DND-41 (cell line): Measurements from ENCODE around the gene GYG1.

Experiments
- ATAC-seq: fragments of 200-7000 bp; cut with Tn5 transposase; 3 replicates; pipeline ENCODE4 v1.9.1; 2021; ENCODE audit warnings: low read depth; ENCODE audit not compliant: insufficient read depth
- DNase-seq: peaks from one replicate; pipeline ENCODE4 v3.0.0-alpha.2; 2020
- H2AFZ ChIP-seq: 2 replicates; pipeline ENCODE4 v1.6.0; 2012; ENCODE audit warnings: low read depth, low read length
- H3K27ac ChIP-seq: 2 replicates; pipeline ENCODE4 v1.5.1; 2012; ENCODE audit warnings: low read length, inconsistent platforms
- H3K27me3 ChIP-seq: fragments of 200-600 bp; sonication (generic); 2 replicates; pipeline ENCODE4 v1.6.0; 2012; ENCODE audit warnings: low read length, mild to moderate bottlenecking, inconsistent platforms; ENCODE audit not compliant: insufficient read depth, poor library complexity
- H3K36me3 ChIP-seq: 2 replicates; pipeline ENCODE4 v1.5.1; 2012; ENCODE audit warnings: low read length, inconsistent platforms; ENCODE audit not compliant: insufficient read depth
- H3K4me1 ChIP-seq: 2 replicates; pipeline ENCODE4 v1.5.1; 2012; ENCODE audit warnings: mild to moderate bottlenecking, low read length; ENCODE audit not compliant: insufficient read depth
- H3K4me2 ChIP-seq: 2 replicates; pipeline ENCODE4 v1.6.0; 2012; ENCODE audit warnings: mild to moderate bottlenecking, moderate library complexity, low read length, inconsistent platforms; ENCODE audit not compliant: insufficient read depth
- H3K4me3 ChIP-seq, 2 experiments: fragments of 200-600 bp in 1 of 2; shearing (Covaris generic) in 1 of 2; 2 replicates each; pipeline ENCODE4 v1.5.1; 2012 to 2016; ENCODE audit warnings: inconsistent platforms in 2 of 2, low read length in 2 of 2, mild to moderate bottlenecking in 2 of 2, low read depth in 1 of 2, moderate library complexity in 1 of 2
- H3K79me2 ChIP-seq: 2 replicates; pipeline ENCODE4 v1.6.0; 2012; ENCODE audit warnings: low read length, inconsistent platforms; ENCODE audit not compliant: insufficient read depth
- H3K9ac ChIP-seq: 2 replicates; pipeline ENCODE4 v1.6.0; 2012; ENCODE audit warnings: low read depth, mild to moderate bottlenecking, inconsistent platforms, low read length, moderate library complexity
- H3K9me3 ChIP-seq: 2 replicates; pipeline ENCODE4 v1.5.1; 2012; ENCODE audit warnings: low read length, moderate library complexity, mild to moderate bottlenecking, inconsistent platforms; ENCODE audit not compliant: insufficient read depth, severe bottlenecking
- H4K20me1 ChIP-seq: 2 replicates; pipeline ENCODE4 v1.6.0; 2012; ENCODE audit warnings: low read length; ENCODE audit not compliant: insufficient read depth
- EZH2 ChIP-seq: IDR thresholded peaks from 3 replicates; pipeline ENCODE4 v1.6.1; 2012; ENCODE audit warnings: borderline replicate concordance, low read depth, mild to moderate bottlenecking, moderate library complexity, low read length, inconsistent platforms; ENCODE audit not compliant: severe bottlenecking
- TF ChIP-seq, protein P1 (sequence below): IDR thresholded peaks from 2 replicates; pipeline ENCODE4 v1.5.1; 2012; ENCODE audit warnings: borderline replicate concordance, low read length, moderate library complexity, mild to moderate bottlenecking; ENCODE audit not compliant: poor library complexity, severe bottlenecking; ENCODE audit errors: extremely low read depth

Gene GYG1

GRCh38 chr3:149042789-149043386, 51.5 kb downstream of the GYG1 start:
- Histone ChIP-seq H3K27ac (no peak overlapping the region), H3K79me2 (no peaks in the 10 kb centered on the region), H3K4me2 (no peak overlapping the region), H3K4me1 (no peaks in the 10 kb centered on the region), H4K20me1 (no peaks in the 10 kb centered on the region), H3K9me3 (no peaks in the 10 kb centered on the region), H3K9ac (no peak overlapping the region), H3K27me3 (no peaks in the 10 kb centered on the region), H3K36me3 (peaks cover 99% of the 10 kb centered on the region), H3K4me3 (no peak overlapping the region), H2AFZ (no peak overlapping the region)
- TF ChIP-seq, protein P1, sequence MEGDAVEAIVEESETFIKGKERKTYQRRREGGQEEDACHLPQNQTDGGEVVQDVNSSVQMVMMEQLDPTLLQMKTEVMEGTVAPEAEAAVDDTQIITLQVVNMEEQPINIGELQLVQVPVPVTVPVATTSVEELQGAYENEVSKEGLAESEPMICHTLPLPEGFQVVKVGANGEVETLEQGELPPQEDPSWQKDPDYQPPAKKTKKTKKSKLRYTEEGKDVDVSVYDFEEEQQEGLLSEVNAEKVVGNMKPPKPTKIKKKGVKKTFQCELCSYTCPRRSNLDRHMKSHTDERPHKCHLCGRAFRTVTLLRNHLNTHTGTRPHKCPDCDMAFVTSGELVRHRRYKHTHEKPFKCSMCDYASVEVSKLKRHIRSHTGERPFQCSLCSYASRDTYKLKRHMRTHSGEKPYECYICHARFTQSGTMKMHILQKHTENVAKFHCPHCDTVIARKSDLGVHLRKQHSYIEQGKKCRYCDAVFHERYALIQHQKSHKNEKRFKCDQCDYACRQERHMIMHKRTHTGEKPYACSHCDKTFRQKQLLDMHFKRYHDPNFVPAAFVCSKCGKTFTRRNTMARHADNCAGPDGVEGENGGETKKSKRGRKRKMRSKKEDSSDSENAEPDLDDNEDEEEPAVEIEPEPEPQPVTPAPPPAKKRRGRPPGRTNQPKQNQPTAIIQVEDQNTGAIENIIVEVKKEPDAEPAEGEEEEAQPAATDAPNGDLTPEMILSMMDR, result no peak
- no peak for TF ChIP-seq EZH2
- DNase-seq, result no peak
- ATAC-seq, result no peak

DNA sequence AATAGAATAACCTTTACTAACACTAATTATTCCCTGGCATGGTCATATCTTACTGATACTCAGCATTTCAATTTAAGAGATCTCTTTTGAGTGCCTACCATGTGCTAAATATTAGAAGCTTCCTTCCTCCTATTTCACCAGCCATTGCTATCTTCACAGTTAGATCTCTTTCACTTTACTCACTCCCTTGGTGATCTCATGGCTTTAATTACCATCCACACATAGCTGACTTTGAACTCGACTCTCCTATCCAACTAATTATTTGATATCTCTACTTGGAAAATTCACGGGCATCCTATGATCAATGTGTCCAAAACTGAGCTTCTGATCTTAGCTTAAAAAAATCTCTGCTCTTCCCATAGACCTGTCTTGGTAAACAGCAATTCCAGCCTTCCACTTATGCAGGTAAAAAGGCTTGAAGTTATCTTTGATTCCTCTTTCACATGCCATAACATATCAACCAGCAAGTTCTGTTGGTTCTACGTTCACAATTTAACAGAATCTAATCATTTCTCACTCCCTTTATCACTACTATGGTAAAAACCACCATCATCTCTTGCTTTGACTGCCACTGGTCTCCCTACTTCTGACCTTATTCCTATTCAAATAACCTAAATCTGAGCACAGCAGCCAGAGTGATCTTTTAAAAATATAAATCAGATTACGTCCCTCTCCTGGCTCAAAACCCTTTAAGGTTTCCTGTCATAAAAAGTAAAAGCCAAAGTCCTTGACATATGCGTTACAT, 53.2 kb downstream of the GYG1 start:
- no peak overlapping the region for H2AFZ ChIP-seq
- no peaks in the 10 kb centered on the region for H3K27me3 ChIP-seq
- H3K36me3 ChIP-seq, result peaks cover 97% of the 10 kb centered on the region
- H3K9me3 ChIP-seq, result no peaks in the 10 kb centered on the region
- ATAC-seq, result no peak
- H3K4me1 ChIP-seq, result no peaks in the 10 kb centered on the region
- no peaks in the 10 kb centered on the region for H4K20me1 ChIP-seq
- H3K27ac ChIP-seq, result no peak overlapping the region
- TF ChIP-seq, protein P1, result no peak
- no peak for TF ChIP-seq EZH2
- H3K4me2 ChIP-seq, result no peak overlapping the region
- H3K9ac ChIP-seq, result no peak overlapping the region
- no peak for DNase-seq
- no peak overlapping the region for H3K4me3 ChIP-seq
- H3K79me2 ChIP-seq, result no peaks in the 10 kb centered on the region

GRCh38 chr3:149055575-149055974, 64.2 kb downstream of the GYG1 start:
- H3K79me2 ChIP-seq, result no peaks in the 10 kb centered on the region
- no peaks in the 10 kb centered on the region for H3K9me3 ChIP-seq
- DNase-seq, result no peak
- H3K9ac ChIP-seq, result no peak overlapping the region
- H3K27ac ChIP-seq, result no peak overlapping the region
- H4K20me1 ChIP-seq, result no peaks in the 10 kb centered on the region
- no peaks in the 10 kb centered on the region for H3K27me3 ChIP-seq
- no peaks in the 10 kb centered on the region for H3K4me1 ChIP-seq
- H3K4me3 ChIP-seq, result no peak overlapping the region
- ATAC-seq, result no peak
- H3K4me2 ChIP-seq, result no peak overlapping the region
- H2AFZ ChIP-seq, result no peak overlapping the region
- peaks cover 94% of the 10 kb centered on the region for H3K36me3 ChIP-seq
- TF ChIP-seq, protein P1, result no peak
- no peak for TF ChIP-seq EZH2
